Liver (tissue), 9 donors: Measurements from ENCODE around the gene CCR3. TPM values are rescaled to one million over a fixed set of nuclear protein-coding genes. Genes with fewer than 3 reads are reported as not detected.

Experiments
- DNase-seq: peaks from one replicate; pipeline ENCODE4 v3.0.0-alpha.2; 2017; ENCODE audit warnings: low spot score
- H3K27ac ChIP-seq, 2 donors: one replicate each; pipeline ENCODE4 v1.7.0; 2013; ENCODE audit warnings: inconsistent platforms in 2 of 2, low read length in 2 of 2, control low read depth in 1 of 2, low read depth in 1 of 2, mild to moderate bottlenecking in 1 of 2
- H3K27me3 ChIP-seq, 4 donors: one replicate each; pipeline versions ENCODE4 v1.6.1 to v1.7.0; 2013; ENCODE audit warnings: low read length in 3 of 4, inconsistent platforms in 1 of 4, mild to moderate bottlenecking in 1 of 4, moderate library complexity in 1 of 4; ENCODE audit not compliant: control insufficient read depth in 4 of 4, insufficient read depth in 4 of 4
- H3K36me3 ChIP-seq, 4 donors: one replicate each; pipeline versions ENCODE4 v1.6.1 to v1.7.0; 2013; ENCODE audit warnings: low read length in 3 of 4, mild to moderate bottlenecking in 3 of 4, low read depth in 1 of 4, moderate library complexity in 1 of 4; ENCODE audit not compliant: control insufficient read depth in 4 of 4, insufficient read depth in 3 of 4
- H3K4me1 ChIP-seq, 4 donors: one replicate each; pipeline versions ENCODE4 v1.6.1 to v1.7.0; 2013; ENCODE audit warnings: low read length in 3 of 4, mild to moderate bottlenecking in 3 of 4, moderate library complexity in 1 of 4; ENCODE audit not compliant: control insufficient read depth in 4 of 4, insufficient read depth in 4 of 4
- H3K4me3 ChIP-seq, 3 donors: one replicate each; pipeline versions ENCODE4 v1.6.1 to v1.7.0; 2013; ENCODE audit warnings: low read length in 3 of 3, control low read depth in 1 of 3, low read depth in 1 of 3, mild to moderate bottlenecking in 1 of 3
- H3K9ac ChIP-seq, 2 donors: one replicate each; pipeline ENCODE4 v1.7.0; 2013; ENCODE audit warnings: low read length in 2 of 2, mild to moderate bottlenecking in 2 of 2, moderate library complexity in 2 of 2, control low read depth in 1 of 2, low read depth in 1 of 2
- H3K9me3 ChIP-seq, 4 donors: one replicate each; pipeline versions ENCODE4 v1.6.1 to v1.7.0; 2013; ENCODE audit warnings: low read length in 3 of 4; ENCODE audit not compliant: control insufficient read depth in 4 of 4
- ATF3 ChIP-seq: IDR thresholded peaks from 2 replicates; pipeline ENCODE4 v1.6.1; 2016; ENCODE audit warnings: antibody characterized with exemption
- CTCF ChIP-seq: fragments of 150-350 bp; IDR thresholded peaks from 2 replicates; pipeline ENCODE4 v1.5.1; 2017; ENCODE audit warnings: improper control_type of control experiment, low read depth, low read length; ENCODE audit not compliant: missing input control
- EGR1 ChIP-seq, 2 donors: IDR thresholded peaks; 2 replicates each; pipeline ENCODE4 v1.6.1; 2016 to 2018; ENCODE audit warnings: antibody characterized with exemption in 2 of 2, low read depth in 2 of 2
- FOXA1 ChIP-seq: IDR thresholded peaks from 2 replicates; pipeline ENCODE4 v1.6.1; 2016; ENCODE audit warnings: antibody characterized with exemption
- FOXA2 ChIP-seq: IDR thresholded peaks from 2 replicates; pipeline ENCODE4 v1.6.1; 2016; ENCODE audit warnings: antibody characterized with exemption
- HNF4A ChIP-seq, 2 donors: conservative IDR thresholded peaks; 2 replicates each; pipeline ENCODE4 v1.6.1; 2016; ENCODE audit warnings: antibody characterized with exemption in 2 of 2, mild to moderate bottlenecking in 2 of 2
- HNF4G ChIP-seq: IDR thresholded peaks from 2 replicates; pipeline ENCODE4 v1.6.1; 2016; ENCODE audit warnings: antibody characterized with exemption
- JUND ChIP-seq, 2 donors: IDR thresholded peaks; 2 replicates each; pipeline ENCODE4 v1.6.1; 2016; ENCODE audit warnings: antibody characterized with exemption in 2 of 2
- NR2F2 ChIP-seq: IDR thresholded peaks from 2 replicates; pipeline ENCODE4 v1.6.1; 2016; ENCODE audit warnings: antibody characterized with exemption
- RAD21 ChIP-seq, 2 donors: IDR thresholded peaks; 2 replicates each; pipeline ENCODE4 v1.6.1; 2016; ENCODE audit warnings: antibody characterized with exemption in 2 of 2, mild to moderate bottlenecking in 2 of 2
- REST ChIP-seq: IDR thresholded peaks from 2 replicates; pipeline ENCODE4 v1.6.1; 2016; ENCODE audit warnings: antibody characterized with exemption, mild to moderate bottlenecking
- RXRA ChIP-seq, 2 donors: IDR thresholded peaks; 2 replicates each; pipeline ENCODE4 v1.6.1; 2017 to 2018; ENCODE audit warnings: antibody characterized with exemption in 2 of 2, mild to moderate bottlenecking in 1 of 2
- SP1 ChIP-seq: IDR thresholded peaks from 2 replicates; pipeline ENCODE4 v1.6.1; 2018; ENCODE audit warnings: antibody characterized with exemption, mild to moderate bottlenecking
- TAF1 ChIP-seq: conservative IDR thresholded peaks from 2 replicates; pipeline ENCODE4 v1.6.1; 2016; ENCODE audit warnings: antibody characterized with exemption, mild to moderate bottlenecking
- YY1 ChIP-seq: IDR thresholded peaks from 2 replicates; pipeline ENCODE4 v1.6.1; 2016; ENCODE audit warnings: antibody characterized with exemption, mild to moderate bottlenecking
- ZBTB33 ChIP-seq: IDR thresholded peaks from 2 replicates; pipeline ENCODE4 v1.6.1; 2016; ENCODE audit warnings: antibody characterized with exemption
- WGBS: extraction: QIAGEN DNeasy Blood & Tissue Kit; methylation state at CpG from one replicate; pipeline ENCODE4 v1.1.7; 2013; 5-methylcytosine and 5-hydroxymethylcytosine counted together
- polyA plus RNA-seq, 2 donors: library from polyadenylated mRNA; stranded (reverse) in 1 of 2; unstranded in 1 of 2; fragments of 200-250 nt in 1 of 2; fragments of >200 nt in 1 of 2; fragmentation: Nextera tagmentation in 1 of 2; extraction: Ambion mirVana in 1 of 2; gene quantifications; one replicate each; pipeline versions ENCODE4 v1.2.1 to v1.2.3, GENCODE V29; 2013 to 2015
- total RNA-seq, 2 donors: library from RNA; depleted of rRNA; stranded (reverse); fragments of >200 nt; gene quantifications; one replicate each; pipeline ENCODE4 v1.2.3, GENCODE V29; 2014
- donor health status: healthy.
- donor health status: healthy.
- donor health status: healthy.
- donor health status: healthy.
- donor health status: healthy.

The CCR3 gene
- total and polyA plus RNA-seq, 4 donors, result 0.05 to 0.13 TPM; not detected in 2

- Histone ChIP-seq H3K9ac (no peak overlapping the region), H3K27ac (no peak overlapping the region), H3K36me3 (no peaks in the 10 kb centered on the region), H3K4me1 (no peaks in the 10 kb centered on the region), H3K4me3 (no peak overlapping the region), H3K9me3 (no peaks in the 10 kb centered on the region), H3K27me3 (no peaks in the 10 kb centered on the region)
- DNase-seq, result no peak
- 57% methylated on average over 1 of the region's 1 CpG for WGBS
- TF ChIP-seq RXRA (IDR thresholded peaks at IDR 0.05) (no peak), FOXA1 (no peak), NR2F2 (no peak), FOXA2 (no peak), HNF4G (no peak), RAD21 (IDR thresholded peaks at IDR 0.05) (no peak), EGR1 (IDR thresholded peaks at IDR 0.05; ENCODE audit: low read depth in 2 of 2) (no peak), ATF3 (no peak), SP1 (no peak), TAF1 (no peak), CTCF (no peak), HNF4A (conservative IDR thresholded peaks at IDR 0.05) (no peak), ZBTB33 (no peak), REST (no peak)
These were observed 21.7 kb downstream of the CCR3 start for GRCh38 chr3:46264002-46264401.

GRCh38 chr3:46266598-46266997 is 24.3 kb downstream of the CCR3 start:
- H3K36me3 ChIP-seq, result no peaks in the 10 kb centered on the region
- no peaks in the 10 kb centered on the region for H3K4me1 ChIP-seq
- no peaks in the 10 kb centered on the region for H3K27me3 ChIP-seq
- H3K9ac ChIP-seq, result no peak overlapping the region
- WGBS, result 89% methylated on average over 4 of the region's 4 CpGs
- H3K9me3 ChIP-seq, result no peaks in the 10 kb centered on the region
- H3K4me3 ChIP-seq, result no peak overlapping the region
- no peak overlapping the region for H3K27ac ChIP-seq
- no peak for DNase-seq
- no peak for TF ChIP-seq REST
- no peak for TF ChIP-seq JUND (IDR thresholded peaks at IDR 0.05)
- no peak for TF ChIP-seq HNF4G
- no peak for TF ChIP-seq FOXA1
- no peak for TF ChIP-seq RAD21 (IDR thresholded peaks at IDR 0.05)
- no peak for TF ChIP-seq YY1
- TF ChIP-seq CTCF, result no peak
- no peak for TF ChIP-seq HNF4A (conservative IDR thresholded peaks at IDR 0.05)
- TF ChIP-seq SP1, result no peak
- no peak for TF ChIP-seq EGR1 (IDR thresholded peaks at IDR 0.05; ENCODE audit: low read depth in 2 of 2)
- TF ChIP-seq ZBTB33, result no peak
- no peak for TF ChIP-seq TAF1
- no peak for TF ChIP-seq NR2F2
- TF ChIP-seq FOXA2, result no peak
